ENCODE data around the gene HAUS7.

DNA sequence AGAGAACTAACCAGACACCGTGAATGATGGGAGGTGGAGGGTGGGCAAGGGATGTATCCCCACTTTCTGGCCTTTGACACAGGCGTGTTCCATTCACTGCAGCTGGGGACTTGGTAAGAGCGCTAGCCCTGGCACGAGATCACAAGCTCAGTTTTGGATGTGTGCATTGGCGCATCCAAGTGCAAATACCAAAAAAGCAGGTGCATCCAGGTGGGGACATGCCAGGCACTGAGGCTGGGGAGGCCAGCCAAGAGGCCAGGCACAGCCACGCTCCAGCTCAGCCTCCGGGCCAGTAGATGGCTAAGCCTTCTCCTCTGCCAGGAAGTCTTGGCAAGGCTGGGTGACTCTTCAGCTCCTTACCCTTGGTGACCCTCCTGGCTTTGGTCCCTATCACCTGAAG, 63.5 kb downstream of the HAUS7 start:
- TF ChIP-seq, protein P1, sequence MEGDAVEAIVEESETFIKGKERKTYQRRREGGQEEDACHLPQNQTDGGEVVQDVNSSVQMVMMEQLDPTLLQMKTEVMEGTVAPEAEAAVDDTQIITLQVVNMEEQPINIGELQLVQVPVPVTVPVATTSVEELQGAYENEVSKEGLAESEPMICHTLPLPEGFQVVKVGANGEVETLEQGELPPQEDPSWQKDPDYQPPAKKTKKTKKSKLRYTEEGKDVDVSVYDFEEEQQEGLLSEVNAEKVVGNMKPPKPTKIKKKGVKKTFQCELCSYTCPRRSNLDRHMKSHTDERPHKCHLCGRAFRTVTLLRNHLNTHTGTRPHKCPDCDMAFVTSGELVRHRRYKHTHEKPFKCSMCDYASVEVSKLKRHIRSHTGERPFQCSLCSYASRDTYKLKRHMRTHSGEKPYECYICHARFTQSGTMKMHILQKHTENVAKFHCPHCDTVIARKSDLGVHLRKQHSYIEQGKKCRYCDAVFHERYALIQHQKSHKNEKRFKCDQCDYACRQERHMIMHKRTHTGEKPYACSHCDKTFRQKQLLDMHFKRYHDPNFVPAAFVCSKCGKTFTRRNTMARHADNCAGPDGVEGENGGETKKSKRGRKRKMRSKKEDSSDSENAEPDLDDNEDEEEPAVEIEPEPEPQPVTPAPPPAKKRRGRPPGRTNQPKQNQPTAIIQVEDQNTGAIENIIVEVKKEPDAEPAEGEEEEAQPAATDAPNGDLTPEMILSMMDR (conservative IDR thresholded peaks at IDR 0.05; ENCODE audit: low read length), result no peak
- no peak for TF ChIP-seq EZH2phosphoT487 (IDR thresholded peaks at IDR 0.05; ENCODE audit: borderline replicate concordance)

All from Loucy (cell line).